PC-3 (cell line): ENCODE measurements around the gene PLAAT4. TPM values are rescaled to one million over a fixed set of nuclear protein-coding genes. Genes with fewer than 3 reads are reported as not detected.

Source experiments
- ATAC-seq: fragments of 200-7000 bp; cut with Tn5 transposase; 2 replicates; pipeline ENCODE4 v1.9.1; 2020; ENCODE audit warnings: mild to moderate bottlenecking, moderate library complexity
- BruUV-seq: library from RNA; stranded (reverse); fragments of 400-500 nt; replicated peaks from 2 replicates; lab custom pipeline; 2021; lab: Mats Ljungman, UMichigan
- CTCF ChIA-PET: fragments of 300-600 bp; sonication (Branson Sonifier 250); formaldehyde crosslinking; loops from one replicate; lab custom pipeline; 2022; ENCODE audit warnings: antibody characterized with exemption; lab: Charles Lee
- POLR2A ChIA-PET: fragments of 300-600 bp; sonication (Branson Sonifier 250); formaldehyde crosslinking; loops from one replicate; lab custom pipeline; 2022; ENCODE audit warnings: antibody characterized with exemption; ENCODE audit not compliant: unreplicated experiment; lab: Charles Lee
- DNase-seq: peaks from one replicate; pipeline ENCODE4 v3.0.0-alpha.2; 2015
- H2AFZ ChIP-seq: fragments of 300-600 bp; sonication (generic); 2 replicates; pipeline ENCODE4 v1.6.0; 2016; ENCODE audit warnings: antibody characterized with exemption, low read length
- H3F3A ChIP-seq: fragments of 300-600 bp; sonication (generic); one replicate; pipeline ENCODE4 v1.6.0; 2017; ENCODE audit warnings: antibody characterized with exemption, low read length, control low read depth, mild to moderate bottlenecking; ENCODE audit not compliant: unreplicated experiment
- H3K27ac ChIP-seq: fragments of 300-600 bp; sonication (generic); 2 replicates; pipeline ENCODE4 v1.5.1; 2016; ENCODE audit warnings: mild to moderate bottlenecking, low read length
- H3K27me3 ChIP-seq: fragments of 300-600 bp; sonication (generic); 2 replicates; pipeline ENCODE4 v1.6.1; 2016; ENCODE audit warnings: low read length, mixed read lengths
- H3K36me3 ChIP-seq: fragments of 300-600 bp; sonication (generic); 2 replicates; pipeline ENCODE4 v1.6.1; 2016; ENCODE audit warnings: low read depth, mixed run types, low read length, mixed read lengths
- H3K4me1 ChIP-seq: fragments of 300-600 bp; sonication (generic); 2 replicates; pipeline ENCODE4 v1.5.1; 2016; ENCODE audit warnings: low read length; ENCODE audit not compliant: insufficient read depth
- H3K4me2 ChIP-seq: fragments of 300-600 bp; sonication (generic); 2 replicates; pipeline ENCODE4 v1.6.0; 2016; ENCODE audit warnings: low read length
- H3K4me3 ChIP-seq: fragments of 300-600 bp; sonication (generic); 2 replicates; pipeline ENCODE4 v1.5.1; 2016; ENCODE audit warnings: mild to moderate bottlenecking, low read length, mixed read lengths
- H3K79me2 ChIP-seq: fragments of 300-600 bp; sonication (generic); 2 replicates; pipeline ENCODE4 v1.6.1; 2017; ENCODE audit warnings: low read length, mixed read lengths
- H3K9ac ChIP-seq: fragments of 300-600 bp; sonication (generic); 2 replicates; pipeline ENCODE4 v1.6.0; 2016; ENCODE audit warnings: mild to moderate bottlenecking, low read length
- H3K9me2 ChIP-seq: fragments of 300-600 bp; sonication (generic); replicated peaks from 2 replicates; pipeline ENCODE4 v1.6.1; 2016; ENCODE audit warnings: mixed run types, low read length, mixed read lengths
- H3K9me3 ChIP-seq: fragments of 300-600 bp; sonication (generic); 2 replicates; pipeline ENCODE4 v1.6.1; 2016; ENCODE audit warnings: low read length, mixed read lengths
- H4K20me1 ChIP-seq: fragments of 300-600 bp; sonication (generic); 2 replicates; pipeline ENCODE4 v1.6.1; 2016; ENCODE audit warnings: low read length, mixed read lengths
- EZH2 ChIP-seq: fragments of 300-600 bp; sonication (generic); IDR thresholded peaks from one replicate; pipeline ENCODE4 v1.6.1; 2017; ENCODE audit warnings: antibody characterized with exemption, mild to moderate bottlenecking, low read length; ENCODE audit not compliant: unreplicated experiment
- EZH2phosphoT487 ChIP-seq: fragments of 300-600 bp; sonication (generic); IDR thresholded peaks from 2 replicates; pipeline ENCODE4 v1.6.1; 2018; ENCODE audit warnings: mild to moderate bottlenecking, antibody characterized with exemption, low read length, borderline replicate concordance
- intact Hi-C: fragments of 100-400 bp; cut with micrococcal nuclease; formaldehyde crosslinking; loops from 2 replicates; pipeline ENCODE4 v1.9.0; 2023
- total RNA-seq: library from RNA; depleted of rRNA; stranded (reverse); fragments of >200 nt; gene quantifications from 2 replicates; pipeline ENCODE4 v1.2.3, GENCODE V29; 2014
- TF ChIP-seq, protein P1 (sequence below): fragments of 300-600 bp; sonication (generic); conservative IDR thresholded peaks from 2 replicates; pipeline ENCODE4 v1.5.1; 2017; ENCODE audit warnings: antibody characterized with exemption, low read depth, mild to moderate bottlenecking, low read length

PLAAT4 gene
- total RNA-seq, 1 experiment from 2014 or later: 5.4 TPM

DNA sequence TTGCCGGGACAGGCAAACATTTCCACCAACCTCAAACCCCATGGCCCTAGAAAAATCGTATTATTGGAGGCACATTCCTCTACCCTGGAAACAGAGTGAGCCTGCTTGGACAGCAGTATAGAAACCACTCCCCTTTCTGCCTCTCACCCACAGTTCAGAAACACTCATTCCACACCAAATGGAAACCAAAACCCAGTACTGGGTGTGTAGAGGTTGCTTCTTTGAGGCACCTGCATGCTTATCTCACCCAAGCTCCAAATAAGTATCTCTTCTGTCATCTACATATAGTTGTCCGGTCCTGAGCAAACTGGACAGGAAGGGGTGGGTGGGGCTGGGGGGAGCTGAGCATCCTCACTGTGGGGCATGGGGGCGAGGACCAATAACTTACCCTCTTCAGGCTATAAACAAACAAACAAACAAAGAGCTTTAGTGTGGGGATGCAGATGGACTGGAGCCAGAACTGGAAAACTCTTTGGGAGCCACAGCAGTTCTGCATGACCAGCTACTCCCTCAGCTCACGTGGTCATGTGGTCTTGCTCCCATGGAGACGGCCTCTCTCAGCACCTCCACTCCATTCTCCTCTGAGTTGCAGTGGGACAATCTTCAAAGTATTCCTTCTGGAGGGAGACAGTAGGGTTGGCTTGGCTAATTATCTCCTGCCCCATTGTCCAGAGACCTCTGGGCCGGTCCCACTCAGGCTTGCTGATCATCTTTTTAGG lies 27.6 kb downstream of the PLAAT4 start:
- no peak overlapping the region for H2AFZ ChIP-seq

DNA sequence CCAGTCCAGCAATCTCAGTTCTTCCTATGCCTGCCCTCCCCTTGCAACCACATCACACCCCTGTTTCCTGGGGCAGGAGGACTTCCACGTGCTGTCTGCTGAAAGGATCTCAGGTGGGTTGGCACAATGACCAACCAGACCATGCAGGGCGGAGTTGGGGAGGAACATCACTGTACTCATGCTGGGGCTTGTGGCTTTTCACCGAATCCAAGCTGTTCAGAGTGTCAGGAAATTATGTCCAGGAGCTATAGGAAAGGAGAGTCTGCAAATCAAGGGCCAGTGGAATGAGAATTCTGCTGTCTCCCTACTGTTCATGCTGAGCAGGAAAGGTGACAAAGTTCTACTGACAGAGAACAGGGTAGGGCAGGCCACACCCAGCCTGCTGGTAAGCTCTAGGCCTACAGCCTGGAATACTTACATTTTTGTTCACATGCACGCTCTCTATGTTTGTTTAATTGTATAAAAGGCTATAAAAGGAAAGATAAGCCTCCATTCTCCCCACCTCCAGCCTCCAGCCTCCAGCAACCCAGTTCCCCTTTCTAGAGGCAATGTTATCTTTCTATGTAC lies 28.3 kb downstream of the PLAAT4 start:
- no TSS peak for BruUV-seq
- Histone ChIP-seq H3K4me3 (no peak overlapping the region), H4K20me1 (no peaks in the 10 kb centered on the region), H3K79me2 (no peaks in the 10 kb centered on the region), H3K9me2 (no peaks in the 10 kb centered on the region), H3K9ac (peak overlapping the region; percentile 49), H3K36me3 (no peaks in the 10 kb centered on the region), H3K27me3 (no peaks in the 10 kb centered on the region), H3F3A (peaks cover 3% of the 10 kb centered on the region), H3K4me1 (peaks cover 61% of the 10 kb centered on the region), H2AFZ (no peak overlapping the region), H3K9me3 (no peaks in the 10 kb centered on the region), H3K27ac (peak overlapping the region; percentile 93), H3K4me2 (peak overlapping the region; percentile 45)
- intact Hi-C loops: loop anchor here (5.0 kb wide), 1 partner anchor 47 kb away; the partner anchor contains the start of gene PLAAT3
- peak; percentile 88 for DNase-seq
- peak; percentile 73 for ATAC-seq
- POLR2A ChIA-PET: interaction anchor here (0.6 kb wide), 2 partner anchors 19 to 51 kb away, joined by 4 to 9 read pairs; no protein-coding TSS in a partner anchor
- CTCF ChIA-PET: no interaction called here
- TF ChIP-seq, protein P1, sequence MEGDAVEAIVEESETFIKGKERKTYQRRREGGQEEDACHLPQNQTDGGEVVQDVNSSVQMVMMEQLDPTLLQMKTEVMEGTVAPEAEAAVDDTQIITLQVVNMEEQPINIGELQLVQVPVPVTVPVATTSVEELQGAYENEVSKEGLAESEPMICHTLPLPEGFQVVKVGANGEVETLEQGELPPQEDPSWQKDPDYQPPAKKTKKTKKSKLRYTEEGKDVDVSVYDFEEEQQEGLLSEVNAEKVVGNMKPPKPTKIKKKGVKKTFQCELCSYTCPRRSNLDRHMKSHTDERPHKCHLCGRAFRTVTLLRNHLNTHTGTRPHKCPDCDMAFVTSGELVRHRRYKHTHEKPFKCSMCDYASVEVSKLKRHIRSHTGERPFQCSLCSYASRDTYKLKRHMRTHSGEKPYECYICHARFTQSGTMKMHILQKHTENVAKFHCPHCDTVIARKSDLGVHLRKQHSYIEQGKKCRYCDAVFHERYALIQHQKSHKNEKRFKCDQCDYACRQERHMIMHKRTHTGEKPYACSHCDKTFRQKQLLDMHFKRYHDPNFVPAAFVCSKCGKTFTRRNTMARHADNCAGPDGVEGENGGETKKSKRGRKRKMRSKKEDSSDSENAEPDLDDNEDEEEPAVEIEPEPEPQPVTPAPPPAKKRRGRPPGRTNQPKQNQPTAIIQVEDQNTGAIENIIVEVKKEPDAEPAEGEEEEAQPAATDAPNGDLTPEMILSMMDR: no peak
- TF ChIP-seq EZH2phosphoT487: no peak
- TF ChIP-seq EZH2: no peak

More for the DNA sequence above, 27.6 kb downstream of the PLAAT4 start:
- no peak for DNase-seq
- ChIA-PET POLR2A (interaction anchor here (0.6 kb wide), 2 partner anchors 20 to 51 kb away, joined by 4 to 9 read pairs; no protein-coding TSS in a partner anchor), CTCF (no interaction called here)
- H3K4me2 ChIP-seq: peak overlapping the region; percentile 45; the same call in 1 of the 2 replicates
- intact Hi-C loops: no loop called here
- no peak overlapping the region for H3K4me3 ChIP-seq
- H3K36me3 ChIP-seq: no peaks in the 10 kb centered on the region
- no peaks in the 10 kb centered on the region for H3K9me3 ChIP-seq
- H3K9ac ChIP-seq: peak overlapping the region; percentile 49
- peaks cover 62% of the 10 kb centered on the region for H3K4me1 ChIP-seq
- no peaks in the 10 kb centered on the region for H3K9me2 ChIP-seq
- H4K20me1 ChIP-seq: no peaks in the 10 kb centered on the region
- no peaks in the 10 kb centered on the region for H3K79me2 ChIP-seq
- H3F3A ChIP-seq: peaks cover 3% of the 10 kb centered on the region
- peak overlapping the region; percentile 93 for H3K27ac ChIP-seq
- H3K27me3 ChIP-seq: no peaks in the 10 kb centered on the region
- ATAC-seq: no peak
- TF ChIP-seq, protein P1: no peak
- TF ChIP-seq EZH2: no peak
- no peak for TF ChIP-seq EZH2phosphoT487
- no TSS peak for BruUV-seq
